ENCODE measurements around the gene DMD.

DMD gene

DNA sequence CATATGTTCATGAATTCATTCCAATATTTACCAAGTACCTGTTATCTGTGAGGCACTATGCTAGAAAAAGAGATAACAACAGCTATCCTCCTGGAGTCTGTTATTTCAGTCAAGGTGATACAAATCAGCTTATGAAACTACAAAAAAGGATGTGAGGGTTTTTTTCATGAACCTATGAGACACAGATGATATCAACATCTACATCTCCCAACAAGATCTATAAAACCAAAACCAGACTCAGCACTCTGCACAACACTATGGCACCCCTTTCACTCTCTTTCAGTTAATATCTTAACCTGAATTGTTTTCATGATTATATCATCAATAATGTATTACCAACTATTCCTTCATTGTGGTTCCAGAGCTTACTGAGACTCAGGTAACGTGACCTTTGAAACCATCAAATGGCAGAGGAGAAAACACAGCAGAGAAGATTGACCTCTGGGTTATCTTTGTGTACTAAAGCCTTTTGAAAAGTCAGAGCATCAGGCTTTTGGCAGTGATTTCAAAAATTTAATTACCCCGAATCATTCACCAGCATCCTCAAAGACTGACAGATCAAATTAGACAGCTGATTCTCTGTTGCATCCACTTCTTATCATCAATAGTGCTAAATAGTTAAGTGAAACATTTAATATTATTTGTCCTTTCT is 1894.9 kb downstream of the DMD start:
- DNase-seq (ENCODE audit: low read depth), result no peak
- no peak overlapping the region for H3K4me3 ChIP-seq (ENCODE audit: control insufficient read depth, low read depth, low read length)
- TF ChIP-seq, protein P1, sequence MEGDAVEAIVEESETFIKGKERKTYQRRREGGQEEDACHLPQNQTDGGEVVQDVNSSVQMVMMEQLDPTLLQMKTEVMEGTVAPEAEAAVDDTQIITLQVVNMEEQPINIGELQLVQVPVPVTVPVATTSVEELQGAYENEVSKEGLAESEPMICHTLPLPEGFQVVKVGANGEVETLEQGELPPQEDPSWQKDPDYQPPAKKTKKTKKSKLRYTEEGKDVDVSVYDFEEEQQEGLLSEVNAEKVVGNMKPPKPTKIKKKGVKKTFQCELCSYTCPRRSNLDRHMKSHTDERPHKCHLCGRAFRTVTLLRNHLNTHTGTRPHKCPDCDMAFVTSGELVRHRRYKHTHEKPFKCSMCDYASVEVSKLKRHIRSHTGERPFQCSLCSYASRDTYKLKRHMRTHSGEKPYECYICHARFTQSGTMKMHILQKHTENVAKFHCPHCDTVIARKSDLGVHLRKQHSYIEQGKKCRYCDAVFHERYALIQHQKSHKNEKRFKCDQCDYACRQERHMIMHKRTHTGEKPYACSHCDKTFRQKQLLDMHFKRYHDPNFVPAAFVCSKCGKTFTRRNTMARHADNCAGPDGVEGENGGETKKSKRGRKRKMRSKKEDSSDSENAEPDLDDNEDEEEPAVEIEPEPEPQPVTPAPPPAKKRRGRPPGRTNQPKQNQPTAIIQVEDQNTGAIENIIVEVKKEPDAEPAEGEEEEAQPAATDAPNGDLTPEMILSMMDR (IDR thresholded peaks at IDR 0.05; ENCODE audit: control insufficient read depth, insufficient read depth, low read depth, low read length, missing control alignments), result no peak

DNA sequence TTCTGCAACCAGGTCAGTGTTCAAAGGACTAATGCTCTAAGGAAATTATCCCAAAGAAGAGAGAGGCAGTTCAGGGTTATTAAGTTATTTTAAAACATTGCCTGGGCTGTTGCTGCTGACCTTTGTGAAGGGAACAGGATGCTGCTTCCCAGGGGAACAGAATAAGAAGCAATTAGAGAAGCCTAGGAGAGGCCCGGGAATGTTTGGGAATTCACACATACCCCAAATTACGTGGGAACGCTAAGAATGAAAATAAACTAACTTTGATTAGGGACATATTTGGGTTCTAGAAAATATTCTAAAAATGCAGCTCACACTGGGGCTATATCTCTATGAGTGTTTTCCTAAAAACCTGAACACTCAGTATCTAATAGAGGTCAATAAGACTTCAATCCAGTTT is 1896.4 kb downstream of the DMD start:
- peak; percentile 25 for DNase-seq (ENCODE audit: low read depth)
- no peak overlapping the region for H3K4me3 ChIP-seq (ENCODE audit: control insufficient read depth, low read depth, low read length)
- TF ChIP-seq, protein P1 (IDR thresholded peaks at IDR 0.05; ENCODE audit: control insufficient read depth, insufficient read depth, low read depth, low read length, missing control alignments), result no peak

DNA sequence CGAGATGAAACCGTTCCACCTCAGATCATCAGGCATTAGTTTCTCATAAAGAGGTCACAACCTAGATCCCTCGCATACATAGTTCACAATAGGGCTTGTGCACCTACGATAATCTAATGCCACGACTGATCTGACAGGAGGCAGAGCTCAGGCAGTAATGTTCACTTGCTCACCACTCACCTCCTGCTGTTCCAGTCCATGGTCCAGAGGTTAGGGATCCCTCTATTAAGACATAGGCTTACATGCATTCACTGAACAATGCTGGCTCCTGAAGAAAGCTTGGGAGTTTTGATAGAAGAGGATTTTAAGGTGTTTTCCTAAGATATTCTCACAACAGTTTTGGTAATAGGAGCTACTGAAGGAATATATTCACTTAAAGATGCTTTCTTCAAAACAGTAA is 1903.4 kb downstream of the DMD start:
- H3K4me3 ChIP-seq (ENCODE audit: control insufficient read depth, low read depth, low read length), result no peak overlapping the region
- no peak for DNase-seq (ENCODE audit: low read depth)
- TF ChIP-seq, protein P1 (IDR thresholded peaks at IDR 0.05; ENCODE audit: control insufficient read depth, insufficient read depth, low read depth, low read length, missing control alignments), result no peak

DNA sequence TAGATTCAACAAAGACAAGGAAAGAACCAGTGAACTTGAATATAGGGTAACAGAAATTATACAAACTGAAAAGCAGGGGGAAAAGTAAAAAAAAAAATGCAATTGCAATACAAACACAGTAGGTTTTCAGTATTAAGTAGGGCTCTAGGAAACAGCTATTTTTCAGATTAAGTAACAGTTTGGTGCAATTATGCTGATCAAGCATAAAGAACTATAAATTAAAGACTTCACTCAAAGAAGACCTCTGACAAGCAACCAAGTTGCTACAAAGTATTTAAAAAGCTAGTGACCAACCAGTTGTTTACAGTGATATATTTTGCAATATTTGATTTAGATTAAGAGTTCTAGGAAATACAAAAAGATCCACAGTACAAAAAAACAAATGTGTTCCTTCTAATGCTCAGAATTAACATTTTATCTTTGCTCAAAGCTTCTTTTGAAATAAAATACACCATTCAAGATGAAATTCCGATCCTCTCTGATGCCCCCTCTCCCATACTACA is 1908.7 kb downstream of the DMD start:
- TF ChIP-seq, protein P1 (IDR thresholded peaks at IDR 0.05; ENCODE audit: control insufficient read depth, insufficient read depth, low read depth, low read length, missing control alignments), result no peak
- DNase-seq (ENCODE audit: low read depth), result no peak
- H3K4me3 ChIP-seq (ENCODE audit: control insufficient read depth, low read depth, low read length), result no peak overlapping the region

DNA sequence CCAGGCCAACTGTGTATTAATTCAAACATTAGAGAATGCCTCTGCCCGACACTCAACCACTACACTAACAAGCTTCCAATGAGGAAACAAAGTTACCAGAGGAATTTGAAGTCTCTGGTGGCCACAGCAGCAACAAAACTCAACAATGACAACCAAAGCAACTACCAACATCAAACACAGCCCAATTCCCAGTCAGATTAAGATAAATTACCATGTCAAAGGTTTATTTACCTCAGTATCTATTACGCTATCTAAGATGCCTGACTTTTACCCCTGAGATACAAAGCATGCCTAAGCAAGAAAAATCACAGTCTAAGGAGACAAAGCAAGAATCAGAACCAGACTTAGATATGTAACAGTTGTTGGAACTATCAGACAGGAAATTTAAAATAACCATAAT is 1909.4 kb downstream of the DMD start:
- TF ChIP-seq, protein P1 (IDR thresholded peaks at IDR 0.05; ENCODE audit: control insufficient read depth, insufficient read depth, low read depth, low read length, missing control alignments), result no peak
- no peak overlapping the region for H3K4me3 ChIP-seq (ENCODE audit: control insufficient read depth, low read depth, low read length)
- no peak for DNase-seq (ENCODE audit: low read depth)

DNA sequence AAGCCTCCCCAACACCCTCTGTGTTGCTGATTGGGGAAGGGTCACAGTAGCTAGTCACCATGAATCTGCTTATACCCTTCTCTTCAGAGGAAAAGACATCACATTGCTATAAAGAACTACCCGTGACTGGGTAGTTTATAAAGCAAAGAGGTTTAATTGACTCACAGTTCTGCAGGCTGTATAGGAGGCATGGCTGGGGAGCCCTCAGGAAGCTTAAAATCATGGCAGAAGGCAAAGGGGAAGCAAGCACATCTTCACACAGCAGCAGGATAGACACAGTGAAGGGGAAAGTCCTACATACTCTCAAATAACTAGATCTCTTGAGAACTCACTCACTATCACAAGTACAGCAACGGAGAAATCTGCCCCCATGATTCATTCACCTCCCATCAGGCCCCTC is 1910.1 kb downstream of the DMD start:
- TF ChIP-seq, protein P1 (IDR thresholded peaks at IDR 0.05; ENCODE audit: control insufficient read depth, insufficient read depth, low read depth, low read length, missing control alignments), result no peak
- DNase-seq (ENCODE audit: low read depth), result no peak
- H3K4me3 ChIP-seq (ENCODE audit: control insufficient read depth, low read depth, low read length), result no peak overlapping the region
